Left kidney (tissue), 8 donors: Measurements from ENCODE around the gene IL20RA. TPM values are rescaled to one million over a fixed set of nuclear protein-coding genes. Genes with fewer than 3 reads are reported as not detected.
"Not testable (repeated sequence)": the region's sequence is repeated elsewhere in the genome, so short reads cannot be mapped to it uniquely, and the experiment has no call there.

Experiments used
- DNase-seq: peaks from one replicate; pipeline ENCODE4 v3.0.0-alpha.2; 2013
- long read RNA-seq, 8 donors: transcript quantifications; one replicate each; lab custom pipeline, GENCODE V29; 2026
- polyA plus RNA-seq: library from polyadenylated mRNA; unstranded; fragments of 120-200 nt; gene quantifications from one replicate; pipeline ENCODE4 v1.2.1, GENCODE V29; 2013; ENCODE audit not compliant: insufficient read length

IL20RA gene, protein sequence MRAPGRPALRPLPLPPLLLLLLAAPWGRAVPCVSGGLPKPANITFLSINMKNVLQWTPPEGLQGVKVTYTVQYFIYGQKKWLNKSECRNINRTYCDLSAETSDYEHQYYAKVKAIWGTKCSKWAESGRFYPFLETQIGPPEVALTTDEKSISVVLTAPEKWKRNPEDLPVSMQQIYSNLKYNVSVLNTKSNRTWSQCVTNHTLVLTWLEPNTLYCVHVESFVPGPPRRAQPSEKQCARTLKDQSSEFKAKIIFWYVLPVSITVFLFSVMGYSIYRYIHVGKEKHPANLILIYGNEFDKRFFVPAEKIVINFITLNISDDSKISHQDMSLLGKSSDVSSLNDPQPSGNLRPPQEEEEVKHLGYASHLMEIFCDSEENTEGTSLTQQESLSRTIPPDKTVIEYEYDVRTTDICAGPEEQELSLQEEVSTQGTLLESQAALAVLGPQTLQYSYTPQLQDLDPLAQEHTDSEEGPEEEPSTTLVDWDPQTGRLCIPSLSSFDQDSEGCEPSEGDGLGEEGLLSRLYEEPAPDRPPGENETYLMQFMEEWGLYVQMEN
- 2.1 TPM for polyA plus RNA-seq
- long read RNA-seq, donor 1, result 0 reads
- long read RNA-seq, donor 2, result 0 reads
- long read RNA-seq, donor 3, partial matches to known transcripts, result 0 of 2 reads
- long read RNA-seq, donor 3, other reads (novel, unspliced or antisense), result 0 of 2 reads
- long read RNA-seq, donor 4, result 0 reads
- long read RNA-seq, donor 5, result 0 reads
- long read RNA-seq, donor 6, partial matches to known transcripts, result 0 of 1 reads
- long read RNA-seq, donor 6, other reads (novel, unspliced or antisense), result 0 of 1 reads
- long read RNA-seq, donor 7, partial matches to known transcripts, result 0 of 1 reads
- long read RNA-seq, donor 7, other reads (novel, unspliced or antisense), result 0 of 1 reads
- long read RNA-seq, donor 8, result 0 reads

- peak; percentile 18 for DNase-seq
These were observed at the start of gene IL20RA for GRCh38 chr6:137044366-137045221. Gene IL20RA, minus strand, starts transcription at chr6:137044965. Its CDS starts 237 bp downstream, at chr6:137044728.

GRCh38 chr6:137093183-137094069 is 48.7 kb upstream of the IL20RA start:
- DNase-seq, result no peak

GRCh38 chr6:137092018-137092417 is 47.3 kb upstream of the IL20RA start:
- no peak for DNase-seq

- no peak for DNase-seq
These were observed 44.5 kb upstream of the IL20RA start for GRCh38 chr6:137089305-137089704.

DNA sequence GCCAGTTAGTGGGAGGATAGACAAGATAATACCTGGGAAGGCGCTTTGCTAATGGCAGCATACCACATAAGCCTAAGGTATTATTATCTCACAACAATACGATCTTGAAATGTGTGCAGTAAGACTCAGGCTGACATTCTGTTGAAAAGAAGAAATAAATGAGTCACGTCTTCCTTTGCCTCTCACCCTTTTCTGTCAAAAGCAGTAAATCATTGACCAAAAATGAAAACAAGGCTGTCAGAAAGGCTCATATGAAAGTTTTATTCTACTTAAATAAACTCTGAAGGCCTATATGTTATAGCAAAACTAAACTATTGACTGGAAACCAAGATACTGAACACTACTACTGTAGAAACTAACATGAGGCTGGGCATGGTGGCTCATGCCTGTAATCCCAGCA is 43.1 kb upstream of the IL20RA start:
- DNase-seq, result no peak

DNA sequence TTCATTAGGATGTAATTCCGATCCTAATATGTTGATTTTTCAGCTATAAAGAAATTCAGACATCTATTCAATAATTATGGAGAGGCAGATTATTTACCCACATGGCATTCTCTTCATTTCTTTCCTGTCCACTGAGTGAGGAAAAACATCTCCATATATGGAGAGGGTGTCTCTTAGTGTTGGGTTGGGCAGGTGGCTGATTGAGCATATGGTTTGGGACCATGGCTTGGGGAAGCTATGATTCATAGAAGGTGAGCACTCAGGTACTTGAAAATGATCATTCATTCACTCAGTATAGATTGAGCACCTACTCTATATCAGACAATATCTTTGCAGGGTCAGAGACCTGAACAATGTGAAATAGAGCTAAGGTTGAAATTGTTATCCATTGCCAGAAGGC is 41.3 kb upstream of the IL20RA start:
- DNase-seq, result no peak

GRCh38 chr6:137084865-137085617 is 40.3 kb upstream of the IL20RA start:
- no peak for DNase-seq

- no peak for DNase-seq
These were observed 39.3 kb upstream of the IL20RA start for GRCh38 chr6:137084090-137084489.

GRCh38 chr6:137081997-137082396 is 37.2 kb upstream of the IL20RA start:
- no peak for DNase-seq

DNA sequence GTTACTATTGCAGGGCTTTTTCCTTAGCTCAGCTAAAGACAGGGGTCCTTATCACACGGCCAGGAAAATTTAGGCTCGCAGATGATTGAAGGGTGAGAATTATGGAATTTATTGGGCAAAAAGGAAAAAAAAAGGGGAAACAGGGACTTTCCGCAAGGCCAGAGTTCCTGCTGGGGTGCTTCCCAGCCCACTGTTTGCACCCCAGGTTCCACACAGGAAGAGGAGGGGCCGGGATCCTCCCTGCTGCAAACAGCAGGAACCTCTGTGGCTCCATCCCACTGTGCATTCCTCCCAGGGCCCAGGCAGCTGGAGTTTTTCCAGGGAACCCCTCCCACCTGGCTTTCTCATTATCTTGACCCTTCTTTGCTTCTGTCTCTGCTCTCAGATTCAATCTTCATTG is 35.9 kb upstream of the IL20RA start:
- no peak for DNase-seq

GRCh38 chr6:137076277-137077068 is 31.7 kb upstream of the IL20RA start:
- peak; percentile 68 for DNase-seq

DNA sequence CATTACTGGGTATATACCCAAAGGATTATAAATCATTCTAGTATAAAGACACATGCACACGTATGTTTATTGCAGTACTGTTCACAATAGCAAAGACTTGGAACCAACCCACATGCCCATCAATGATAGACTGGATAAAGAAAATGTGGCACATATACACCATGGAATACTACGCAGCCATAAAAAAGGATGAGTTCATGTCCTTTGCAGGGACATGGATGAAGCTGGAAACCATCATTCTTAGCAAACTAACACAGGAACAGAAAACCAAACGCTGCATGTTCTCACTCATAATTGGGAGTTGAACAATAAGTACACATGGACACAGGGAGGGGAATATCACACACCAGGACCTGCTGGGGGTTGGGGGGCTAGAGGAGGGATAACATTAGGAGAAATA is 31.0 kb upstream of the IL20RA start:
- DNase-seq, result not testable (repeated sequence)

- no peak for DNase-seq
These were observed 25.5 kb upstream of the IL20RA start for GRCh38 chr6:137070303-137070702.

GRCh38 chr6:137067399-137067798 is 22.6 kb upstream of the IL20RA start:
- no peak for DNase-seq

GRCh38 chr6:137058037-137058436 is 13.3 kb upstream of the IL20RA start:
- no peak for DNase-seq

DNA sequence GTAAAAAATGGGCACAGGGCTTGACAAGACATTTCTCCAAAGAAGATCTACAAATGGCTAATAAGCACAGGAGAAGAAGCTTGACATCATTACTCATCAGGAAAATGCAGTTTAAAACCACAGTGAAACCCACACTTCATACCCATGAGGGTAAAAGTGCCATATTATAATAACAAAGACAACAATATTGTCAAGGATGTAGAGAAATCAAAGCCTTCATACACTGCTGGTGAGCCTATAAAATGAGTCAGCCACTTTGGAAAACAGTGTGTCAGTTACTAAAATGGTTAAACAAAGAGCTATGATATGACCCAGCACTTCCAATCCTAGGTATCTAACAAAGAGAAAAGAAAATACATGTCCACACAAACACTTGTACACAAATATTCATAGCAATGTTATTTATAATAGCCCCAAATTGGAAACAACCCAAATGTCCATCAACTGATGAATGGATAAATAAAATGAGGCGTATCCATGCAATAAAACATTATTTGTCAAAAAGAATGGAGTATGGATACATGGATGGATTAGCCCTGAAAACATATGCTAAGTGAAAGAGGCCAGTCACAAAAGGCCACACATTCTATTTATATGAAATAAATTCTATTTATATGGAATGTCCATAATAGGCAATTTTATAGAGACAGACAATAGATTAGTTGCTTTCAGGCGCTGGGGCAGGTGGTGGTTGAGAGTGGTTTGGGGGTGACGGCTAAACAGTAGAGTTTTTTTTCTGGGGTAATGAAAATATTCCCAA is 11.5 kb upstream of the IL20RA start:
- no peak for DNase-seq

DNA sequence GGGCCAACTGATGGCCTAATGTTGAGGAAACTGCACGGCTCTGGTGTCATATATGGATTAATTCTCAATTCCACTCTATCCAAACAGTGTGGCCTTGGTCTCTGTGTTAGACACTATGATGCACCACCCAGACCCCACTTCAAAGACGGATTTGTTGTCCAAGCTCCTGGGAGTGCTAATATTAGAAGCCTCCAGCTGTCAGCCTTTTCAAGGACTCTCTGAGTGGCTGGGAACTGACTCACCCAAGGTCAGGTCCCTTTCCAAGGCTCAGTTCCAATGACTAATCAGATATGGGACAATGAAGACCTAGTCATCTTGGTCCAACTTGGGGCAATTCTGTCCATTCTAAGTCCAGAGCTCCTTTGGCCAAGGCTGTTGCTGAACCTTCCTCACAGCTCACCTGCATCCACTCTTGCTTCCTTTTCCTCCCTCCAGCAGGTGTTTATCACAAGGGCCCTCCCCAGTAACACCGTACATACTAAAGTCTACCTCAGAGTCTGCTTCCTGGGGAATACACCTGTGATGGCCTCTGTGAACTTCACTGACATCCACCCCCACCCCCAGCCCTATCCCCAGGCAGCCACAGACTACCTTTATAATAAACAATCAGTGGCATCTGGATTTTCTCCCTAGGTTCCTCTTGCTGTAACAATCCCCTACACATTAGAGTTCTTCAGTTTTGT is 7.2 kb upstream of the IL20RA start:
- no peak for DNase-seq

DNA sequence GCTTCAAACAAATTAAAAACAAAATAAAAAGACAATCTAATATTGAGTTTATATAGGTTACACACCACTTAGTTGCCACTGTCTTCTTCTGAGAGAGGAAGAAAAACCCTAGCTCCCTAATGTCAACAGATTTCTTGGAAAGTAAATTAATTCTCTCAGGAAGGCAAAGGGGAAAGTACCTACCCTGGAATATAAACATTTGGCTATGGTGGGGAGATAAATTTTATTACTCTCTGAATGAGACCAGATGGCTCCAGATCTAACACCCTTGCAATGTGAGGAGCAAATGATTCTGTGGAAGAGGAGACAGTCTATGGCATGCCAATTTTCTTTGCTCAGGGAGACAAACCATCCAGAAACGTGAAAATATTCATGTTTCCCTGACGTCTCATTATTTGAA is 4.3 kb upstream of the IL20RA start:
- no peak for DNase-seq
